Thyroid gland (tissue), 4 donors: ENCODE data around the gene UBE2D3.

ENCODE experiments used
- POLR2A ChIP-seq, 2 donors: fragments of 450-650 bp; IDR thresholded peaks; one replicate each; pipeline ENCODE4 v1.6.1; 2017; ENCODE audit warnings: antibody characterized with exemption in 2 of 2, mild to moderate bottlenecking in 2 of 2, moderate library complexity in 1 of 2
- TF ChIP-seq, protein P1 (sequence below), 6 experiments: fragments of 200-600 bp in 3 of 6; fragments of 450-650 bp in 3 of 6; sonication (generic) in 3 of 6; IDR thresholded peaks; one replicate each; pipeline ENCODE4 v1.5.1; 2016 to 2019; ENCODE audit warnings: antibody characterized with exemption in 6 of 6, mild to moderate bottlenecking in 2 of 6, inconsistent platforms in 1 of 6, moderate library complexity in 1 of 6

DNA sequence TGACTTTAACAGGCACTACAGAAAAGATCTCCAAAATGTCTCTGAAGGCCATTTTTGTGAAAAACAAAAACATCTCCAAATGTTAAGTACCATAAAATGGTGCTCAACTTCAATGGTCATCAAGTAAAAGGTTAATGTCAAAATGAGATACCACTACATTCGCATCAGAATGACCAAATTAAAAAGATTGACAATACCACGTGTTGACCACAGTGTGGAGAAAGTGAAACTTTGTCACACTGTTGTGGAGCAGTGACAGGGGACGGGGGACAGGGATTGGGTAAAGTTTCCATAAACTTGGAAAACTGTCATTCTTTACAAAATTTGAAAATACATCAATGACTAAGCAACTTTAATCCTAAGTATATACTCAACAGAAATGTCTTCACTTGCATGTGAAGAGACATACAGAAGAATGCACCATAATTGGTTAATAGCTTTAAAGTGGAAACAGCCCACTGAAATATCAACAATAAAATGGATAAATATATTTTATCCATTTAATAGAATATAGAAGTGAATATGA lies 22.3 kb upstream of the UBE2D3 start:
- no peak for TF ChIP-seq POLR2A (IDR thresholded peaks at IDR 0.05)
- TF ChIP-seq, protein P1, sequence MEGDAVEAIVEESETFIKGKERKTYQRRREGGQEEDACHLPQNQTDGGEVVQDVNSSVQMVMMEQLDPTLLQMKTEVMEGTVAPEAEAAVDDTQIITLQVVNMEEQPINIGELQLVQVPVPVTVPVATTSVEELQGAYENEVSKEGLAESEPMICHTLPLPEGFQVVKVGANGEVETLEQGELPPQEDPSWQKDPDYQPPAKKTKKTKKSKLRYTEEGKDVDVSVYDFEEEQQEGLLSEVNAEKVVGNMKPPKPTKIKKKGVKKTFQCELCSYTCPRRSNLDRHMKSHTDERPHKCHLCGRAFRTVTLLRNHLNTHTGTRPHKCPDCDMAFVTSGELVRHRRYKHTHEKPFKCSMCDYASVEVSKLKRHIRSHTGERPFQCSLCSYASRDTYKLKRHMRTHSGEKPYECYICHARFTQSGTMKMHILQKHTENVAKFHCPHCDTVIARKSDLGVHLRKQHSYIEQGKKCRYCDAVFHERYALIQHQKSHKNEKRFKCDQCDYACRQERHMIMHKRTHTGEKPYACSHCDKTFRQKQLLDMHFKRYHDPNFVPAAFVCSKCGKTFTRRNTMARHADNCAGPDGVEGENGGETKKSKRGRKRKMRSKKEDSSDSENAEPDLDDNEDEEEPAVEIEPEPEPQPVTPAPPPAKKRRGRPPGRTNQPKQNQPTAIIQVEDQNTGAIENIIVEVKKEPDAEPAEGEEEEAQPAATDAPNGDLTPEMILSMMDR (IDR thresholded peaks at IDR 0.05), result no peak
